22Rv1 (cell line): ENCODE data around the gene LIMK2.

Experiments
- ZFX ChIP-seq: fragments of 450-650 bp; IDR thresholded peaks from 2 replicates; pipeline ENCODE4 v1.6.1; 2017; ENCODE audit warnings: antibody characterized with exemption, borderline replicate concordance
- TF ChIP-seq, protein P1 (sequence below): fragments of 450-650 bp; IDR thresholded peaks from 2 replicates; pipeline ENCODE4 v1.5.1; 2017; ENCODE audit warnings: mild to moderate bottlenecking

DNA sequence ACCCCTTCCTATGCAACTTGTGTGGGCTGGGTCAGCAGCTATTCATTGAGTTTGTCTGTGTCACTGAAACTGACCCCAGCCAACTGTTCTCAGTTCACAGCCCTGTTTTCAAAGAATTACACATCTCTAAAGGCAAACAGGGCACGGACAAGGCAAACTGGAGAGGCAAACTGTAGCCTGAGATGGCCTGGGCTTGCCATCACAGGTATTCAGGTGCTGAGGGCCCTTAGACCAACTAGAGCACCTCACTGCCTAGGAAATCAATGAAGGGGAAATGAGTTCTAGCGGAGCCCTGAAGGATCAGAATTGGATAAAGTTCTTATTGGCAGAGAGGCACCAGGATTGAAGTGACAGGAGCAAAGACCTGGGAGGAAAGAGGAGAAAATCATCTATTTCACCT lies 56.2 kb downstream of the LIMK2 start:
- TF ChIP-seq, protein P1, sequence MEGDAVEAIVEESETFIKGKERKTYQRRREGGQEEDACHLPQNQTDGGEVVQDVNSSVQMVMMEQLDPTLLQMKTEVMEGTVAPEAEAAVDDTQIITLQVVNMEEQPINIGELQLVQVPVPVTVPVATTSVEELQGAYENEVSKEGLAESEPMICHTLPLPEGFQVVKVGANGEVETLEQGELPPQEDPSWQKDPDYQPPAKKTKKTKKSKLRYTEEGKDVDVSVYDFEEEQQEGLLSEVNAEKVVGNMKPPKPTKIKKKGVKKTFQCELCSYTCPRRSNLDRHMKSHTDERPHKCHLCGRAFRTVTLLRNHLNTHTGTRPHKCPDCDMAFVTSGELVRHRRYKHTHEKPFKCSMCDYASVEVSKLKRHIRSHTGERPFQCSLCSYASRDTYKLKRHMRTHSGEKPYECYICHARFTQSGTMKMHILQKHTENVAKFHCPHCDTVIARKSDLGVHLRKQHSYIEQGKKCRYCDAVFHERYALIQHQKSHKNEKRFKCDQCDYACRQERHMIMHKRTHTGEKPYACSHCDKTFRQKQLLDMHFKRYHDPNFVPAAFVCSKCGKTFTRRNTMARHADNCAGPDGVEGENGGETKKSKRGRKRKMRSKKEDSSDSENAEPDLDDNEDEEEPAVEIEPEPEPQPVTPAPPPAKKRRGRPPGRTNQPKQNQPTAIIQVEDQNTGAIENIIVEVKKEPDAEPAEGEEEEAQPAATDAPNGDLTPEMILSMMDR, result no peak
- no peak for TF ChIP-seq ZFX
